ENCODE results near the gene SYT17. TPM values are rescaled to one million over a fixed set of nuclear protein-coding genes. Genes with fewer than 3 reads are reported as not detected.

Gene SYT17
- total RNA-seq, 1 experiment from 2014 or later, result 10.3 TPM

GRCh38 chr16:19236561-19237209, 68.6 kb downstream of the SYT17 start:
- Histone ChIP-seq H4K20me1 (ENCODE audit: insufficient read depth) (no peaks in the 10 kb centered on the region), H3K27me3 (ENCODE audit: insufficient read depth, low read length) (no peaks in the 10 kb centered on the region), H3K9me2 (ENCODE audit: insufficient read depth) (no peaks in the 10 kb centered on the region), H3K9ac (ENCODE audit: low read length) (no peak overlapping the region), H3K4me3 (replicated peaks in 1 of 2; ENCODE audit: low read depth in 1 of 2, low read length in 2 of 2) (no peak overlapping the region), H3K9me3 (ENCODE audit: control insufficient read depth in 1 of 2, insufficient read depth in 1 of 2, low read depth in 1 of 2, low read length in 2 of 2) (peaks cover 0 to 14% of the 10 kb centered on the region in 2 experiments; a peak in 3 of 4 replicates), H3K4me2 (ENCODE audit: low read length) (no peak overlapping the region), H2AFZ (ENCODE audit: low read depth, low read length, poor library complexity, severe bottlenecking) (no peak overlapping the region), H3K27ac (ENCODE audit: low read depth, low read length) (no peak overlapping the region), H3K36me3 (ENCODE audit: control insufficient read depth in 1 of 2, insufficient read depth in 2 of 2, low read length in 2 of 2) (no peaks in the 10 kb centered on the region), H3K79me2 (ENCODE audit: insufficient read depth, low read length) (no peaks in the 10 kb centered on the region), H3K4me1 (ENCODE audit: control insufficient read depth in 1 of 2, insufficient read depth in 2 of 2, low read length in 2 of 2) (no peaks in the 10 kb centered on the region)
- no peak for TF ChIP-seq JUND (IDR thresholded peaks at IDR 0.05)
- TF ChIP-seq RAD21 (IDR thresholded peaks at IDR 0.05; ENCODE audit: low read depth), result no peak
- TF ChIP-seq FOSL1 (IDR thresholded peaks at IDR 0.05; ENCODE audit: low read depth), result no peak
- TF ChIP-seq TCF7L2 (IDR thresholded peaks at IDR 0.05; ENCODE audit: borderline replicate concordance, extremely low read depth, insufficient read depth, insufficient read length), result no peak
- TF ChIP-seq CBX3 (IDR thresholded peaks at IDR 0.05; ENCODE audit: low read depth), result no peak
- TF ChIP-seq, protein P1, sequence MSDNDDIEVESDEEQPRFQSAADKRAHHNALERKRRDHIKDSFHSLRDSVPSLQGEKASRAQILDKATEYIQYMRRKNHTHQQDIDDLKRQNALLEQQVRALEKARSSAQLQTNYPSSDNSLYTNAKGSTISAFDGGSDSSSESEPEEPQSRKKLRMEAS (IDR thresholded peaks at IDR 0.05), result no peak
- no peak for TF ChIP-seq EGR1 (IDR thresholded peaks at IDR 0.05; ENCODE audit: low read depth)
- TF ChIP-seq CEBPB (IDR thresholded peaks at IDR 0.05; ENCODE audit: low read depth), result no peak
- TF ChIP-seq, protein P2, sequence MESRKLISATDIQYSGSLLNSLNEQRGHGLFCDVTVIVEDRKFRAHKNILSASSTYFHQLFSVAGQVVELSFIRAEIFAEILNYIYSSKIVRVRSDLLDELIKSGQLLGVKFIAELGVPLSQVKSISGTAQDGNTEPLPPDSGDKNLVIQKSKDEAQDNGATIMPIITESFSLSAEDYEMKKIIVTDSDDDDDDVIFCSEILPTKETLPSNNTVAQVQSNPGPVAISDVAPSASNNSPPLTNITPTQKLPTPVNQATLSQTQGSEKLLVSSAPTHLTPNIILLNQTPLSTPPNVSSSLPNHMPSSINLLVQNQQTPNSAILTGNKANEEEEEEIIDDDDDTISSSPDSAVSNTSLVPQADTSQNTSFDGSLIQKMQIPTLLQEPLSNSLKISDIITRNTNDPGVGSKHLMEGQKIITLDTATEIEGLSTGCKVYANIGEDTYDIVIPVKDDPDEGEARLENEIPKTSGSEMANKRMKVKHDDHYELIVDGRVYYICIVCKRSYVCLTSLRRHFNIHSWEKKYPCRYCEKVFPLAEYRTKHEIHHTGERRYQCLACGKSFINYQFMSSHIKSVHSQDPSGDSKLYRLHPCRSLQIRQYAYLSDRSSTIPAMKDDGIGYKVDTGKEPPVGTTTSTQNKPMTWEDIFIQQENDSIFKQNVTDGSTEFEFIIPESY (IDR thresholded peaks at IDR 0.05; ENCODE audit: extremely low read depth, insufficient replicate concordance, low read length), result no peak
- no peak for TF ChIP-seq YY1 (IDR thresholded peaks at IDR 0.05; ENCODE audit: extremely low read depth, insufficient replicate concordance, low read depth, low read length)
- TF ChIP-seq, protein P3, sequence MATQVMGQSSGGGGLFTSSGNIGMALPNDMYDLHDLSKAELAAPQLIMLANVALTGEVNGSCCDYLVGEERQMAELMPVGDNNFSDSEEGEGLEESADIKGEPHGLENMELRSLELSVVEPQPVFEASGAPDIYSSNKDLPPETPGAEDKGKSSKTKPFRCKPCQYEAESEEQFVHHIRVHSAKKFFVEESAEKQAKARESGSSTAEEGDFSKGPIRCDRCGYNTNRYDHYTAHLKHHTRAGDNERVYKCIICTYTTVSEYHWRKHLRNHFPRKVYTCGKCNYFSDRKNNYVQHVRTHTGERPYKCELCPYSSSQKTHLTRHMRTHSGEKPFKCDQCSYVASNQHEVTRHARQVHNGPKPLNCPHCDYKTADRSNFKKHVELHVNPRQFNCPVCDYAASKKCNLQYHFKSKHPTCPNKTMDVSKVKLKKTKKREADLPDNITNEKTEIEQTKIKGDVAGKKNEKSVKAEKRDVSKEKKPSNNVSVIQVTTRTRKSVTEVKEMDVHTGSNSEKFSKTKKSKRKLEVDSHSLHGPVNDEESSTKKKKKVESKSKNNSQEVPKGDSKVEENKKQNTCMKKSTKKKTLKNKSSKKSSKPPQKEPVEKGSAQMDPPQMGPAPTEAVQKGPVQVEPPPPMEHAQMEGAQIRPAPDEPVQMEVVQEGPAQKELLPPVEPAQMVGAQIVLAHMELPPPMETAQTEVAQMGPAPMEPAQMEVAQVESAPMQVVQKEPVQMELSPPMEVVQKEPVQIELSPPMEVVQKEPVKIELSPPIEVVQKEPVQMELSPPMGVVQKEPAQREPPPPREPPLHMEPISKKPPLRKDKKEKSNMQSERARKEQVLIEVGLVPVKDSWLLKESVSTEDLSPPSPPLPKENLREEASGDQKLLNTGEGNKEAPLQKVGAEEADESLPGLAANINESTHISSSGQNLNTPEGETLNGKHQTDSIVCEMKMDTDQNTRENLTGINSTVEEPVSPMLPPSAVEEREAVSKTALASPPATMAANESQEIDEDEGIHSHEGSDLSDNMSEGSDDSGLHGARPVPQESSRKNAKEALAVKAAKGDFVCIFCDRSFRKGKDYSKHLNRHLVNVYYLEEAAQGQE (IDR thresholded peaks at IDR 0.05; ENCODE audit: low read depth), result no peak
- no peak for TF ChIP-seq POLR2AphosphoS5 (IDR thresholded peaks at IDR 0.05; ENCODE audit: low read depth, low read length)
- TF ChIP-seq SP1 (IDR thresholded peaks at IDR 0.05; ENCODE audit: low read depth), result no peak
- TF ChIP-seq ZFX (IDR thresholded peaks at IDR 0.05), result no peak
- no peak for TF ChIP-seq CTCF (IDR thresholded peaks at IDR 0.05 in 2 of 3, conservative IDR thresholded peaks at IDR 0.05 in 1 of 3; ENCODE audit: borderline replicate concordance in 1 of 3, insufficient read depth in 1 of 3, low read depth in 2 of 3, low read length in 2 of 3)
- TF ChIP-seq ELF1 (IDR thresholded peaks at IDR 0.05; ENCODE audit: borderline replicate concordance, low read depth), result no peak
- no peak for TF ChIP-seq ZNF274 (IDR thresholded peaks at IDR 0.05; ENCODE audit: low read depth, low read length)
- DNase-seq (ENCODE audit: low read depth, low spot score), result no peak
- ChIA-PET RAD21 (ENCODE audit: low non-redundant PET in 1 of 2, low total read pairs in 2 of 2, uncharacterized antibody in 2 of 2, unreplicated experiment in 2 of 2) (no interaction called here), CTCF (no interaction called here), POLR2A (no interaction called here)
- intact Hi-C loops (cut with micrococcal nuclease), result no loop called here
- no peak for ATAC-seq
- no TSS peak for BruUV-seq (replicated peaks)
